Large intestine (tissue), 3 donors: ENCODE results near the gene RCOR3. TPM values are rescaled to one million over a fixed set of nuclear protein-coding genes. Genes with fewer than 3 reads are reported as not detected.

ENCODE experiments used
- DNase-seq, 2 donors: peaks; one replicate each; pipeline versions ENCODE4 v3.0.0 to v3.0.0-alpha.2; 2013
- H3K27ac ChIP-seq: one replicate; pipeline ENCODE4 v1.5.1; 2013; ENCODE audit warnings: low read length
- H3K27me3 ChIP-seq: 2 replicates; pipeline ENCODE4 v1.6.1; 2013; ENCODE audit warnings: low read length; ENCODE audit not compliant: control insufficient read depth, insufficient read depth
- H3K36me3 ChIP-seq: 2 replicates; pipeline ENCODE4 v1.6.1; 2013; ENCODE audit warnings: low read length; ENCODE audit not compliant: control insufficient read depth, insufficient read depth
- H3K4me1 ChIP-seq: one replicate; pipeline ENCODE4 v1.6.1; 2013; ENCODE audit warnings: low read length; ENCODE audit not compliant: control insufficient read depth, insufficient read depth
- H3K4me3 ChIP-seq: one replicate; pipeline ENCODE4 v1.5.1; 2013; ENCODE audit warnings: low read length
- H3K9me3 ChIP-seq: one replicate; pipeline ENCODE4 v1.6.1; 2013; ENCODE audit warnings: mild to moderate bottlenecking, low read depth, low read length, moderate library complexity; ENCODE audit not compliant: control insufficient read depth
- WGBS: methylation state at CpG from one replicate; pipeline ENCODE4 v1.1.5; 2013; ENCODE audit warnings: low lambda C conversion rate; ENCODE audit not compliant: insufficient coverage; 5-methylcytosine and 5-hydroxymethylcytosine counted together
- polyA plus RNA-seq: library from polyadenylated mRNA; unstranded; fragments of 120-200 nt; gene quantifications from one replicate; pipeline ENCODE4 v1.2.1, GENCODE V29; 2013

RCOR3 gene
- polyA plus RNA-seq, 1 donor = 70.0 TPM

DNA sequence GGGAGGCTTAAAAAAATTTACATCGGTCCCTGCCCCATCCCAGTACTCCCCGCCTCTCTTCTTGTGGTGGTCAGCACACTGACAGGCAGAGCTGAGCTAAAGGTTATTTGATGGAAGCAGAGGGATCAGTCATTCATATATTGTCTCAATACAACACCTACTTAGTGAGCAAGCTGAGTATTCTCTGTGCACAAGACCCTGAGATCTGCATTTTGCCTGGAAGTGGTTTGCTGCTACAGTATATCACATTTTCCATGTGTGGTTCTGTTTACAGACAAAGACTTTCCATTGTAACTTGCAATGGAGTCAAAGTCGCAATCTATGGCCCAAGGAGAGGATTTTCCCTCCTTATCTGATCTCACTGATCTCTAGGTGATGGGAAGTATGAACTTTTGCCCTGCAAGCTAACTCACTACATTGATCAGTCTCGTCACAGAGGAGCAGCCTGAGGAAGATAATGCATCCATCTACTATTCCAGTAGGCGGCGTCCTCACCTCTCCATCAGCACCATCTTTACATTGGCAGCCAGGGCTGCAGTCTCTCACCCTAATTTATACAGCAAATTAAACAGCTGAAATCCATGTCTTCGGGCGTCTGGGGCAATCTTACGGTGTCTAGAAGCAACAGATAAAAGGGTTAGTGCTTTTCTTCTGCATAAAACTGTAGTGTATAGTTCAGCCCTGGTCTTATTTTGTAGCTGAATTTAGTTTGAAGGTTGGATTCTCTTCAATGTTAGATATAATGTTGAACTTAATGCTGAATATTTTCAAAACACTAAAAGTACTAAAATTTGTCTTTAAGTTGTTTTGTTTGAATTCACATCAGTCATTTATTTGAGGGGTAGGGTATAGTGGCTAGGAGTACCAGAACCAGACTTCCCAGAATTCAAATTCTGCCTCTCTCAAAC lies 64.2 kb downstream of the RCOR3 start:
- H3K4me1 ChIP-seq = peaks cover 5% of the 10 kb centered on the region
- 100% methylated on average over 2 of the region's 9 CpGs for WGBS
- DNase-seq = peak; percentile 58 to 61

GRCh38 chr1:211324992-211325775 lies 66.0 kb downstream of the RCOR3 start:
- no peak overlapping the region for H3K4me3 ChIP-seq
- H3K27ac ChIP-seq = no peak overlapping the region
- DNase-seq = no peak
- no peaks in the 10 kb centered on the region for H3K27me3 ChIP-seq
- no CpG with 5 or more reads among the region's 12 CpGs for WGBS
- H3K9me3 ChIP-seq = no peaks in the 10 kb centered on the region
- no peaks in the 10 kb centered on the region for H3K36me3 ChIP-seq
- peaks cover 10% of the 10 kb centered on the region for H3K4me1 ChIP-seq

More for the DNA sequence above, 64.2 kb downstream of the RCOR3 start:
- Histone ChIP-seq H3K27ac (no peak overlapping the region), H3K36me3 (no peaks in the 10 kb centered on the region), H3K9me3 (no peaks in the 10 kb centered on the region), H3K27me3 (no peaks in the 10 kb centered on the region), H3K4me3 (no peak overlapping the region)

DNA sequence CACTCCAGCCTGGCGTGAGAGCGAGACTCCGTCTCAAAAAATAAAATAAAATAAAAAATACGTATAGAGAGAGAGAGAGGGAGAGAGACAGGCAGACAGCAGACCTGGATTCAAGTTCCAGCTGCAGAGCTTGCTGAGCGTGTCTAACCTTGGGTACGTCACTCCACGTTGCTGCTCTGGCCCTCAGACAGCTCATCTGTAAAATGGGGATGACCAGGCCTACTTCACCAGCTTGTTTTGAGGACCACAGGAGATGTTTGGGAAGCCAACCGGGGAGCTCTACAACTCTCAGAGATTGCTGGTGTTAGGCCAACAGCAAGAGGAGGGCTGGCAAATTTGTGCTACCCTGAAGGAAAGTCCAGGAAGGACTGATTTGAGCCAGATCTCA lies 67.0 kb downstream of the RCOR3 start:
- no peak for DNase-seq
- H3K4me3 ChIP-seq = peak overlapping the region; percentile 36
- WGBS = 100% methylated on average over 3 of the region's 8 CpGs
- no peaks in the 10 kb centered on the region for H3K36me3 ChIP-seq
- H3K27me3 ChIP-seq = no peaks in the 10 kb centered on the region
- H3K27ac ChIP-seq = no peak overlapping the region
- H3K9me3 ChIP-seq = no peaks in the 10 kb centered on the region
- H3K4me1 ChIP-seq = peaks cover 10% of the 10 kb centered on the region

DNA sequence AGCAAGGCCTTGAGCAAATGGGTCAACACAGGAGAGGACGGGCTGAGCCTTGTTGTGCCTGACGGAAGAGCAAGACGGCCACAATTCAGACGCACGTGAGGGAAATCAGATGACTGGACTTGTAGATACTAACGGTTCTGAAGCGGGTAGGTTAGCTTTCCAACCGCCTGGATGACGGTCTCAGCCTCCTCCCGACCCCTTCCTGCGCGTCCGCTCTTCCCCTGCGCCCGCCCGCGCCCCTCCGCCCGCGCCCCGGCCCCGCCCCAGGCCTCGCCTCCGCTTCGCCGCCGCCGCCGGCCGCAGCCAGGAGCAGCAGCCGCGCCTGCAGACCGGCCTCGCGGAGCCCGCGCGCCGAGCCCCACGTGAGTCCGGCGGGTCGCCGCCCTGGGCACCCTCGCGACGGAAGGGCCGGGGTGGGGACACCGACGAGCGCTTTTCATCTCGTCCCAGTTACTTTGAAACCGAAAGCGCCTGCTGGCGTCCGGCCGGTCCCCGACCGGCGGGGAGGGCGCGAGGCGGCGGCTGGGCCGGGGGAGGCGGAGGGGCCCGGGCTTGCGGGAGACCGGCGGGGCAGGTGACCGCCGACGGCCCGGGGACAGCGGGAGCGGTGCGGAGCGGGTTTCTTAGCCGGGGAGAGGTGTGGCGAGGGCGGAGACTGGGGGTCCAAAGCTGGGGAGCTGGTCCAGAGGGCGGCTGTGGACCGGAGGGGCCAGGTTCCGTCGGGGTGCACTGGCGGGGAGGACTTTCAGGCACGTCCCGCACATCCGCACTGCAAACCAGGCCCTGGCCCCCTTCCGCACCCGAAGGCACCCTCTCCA lies 67.6 kb downstream of the RCOR3 start, which contains the start of gene TRAF5:
TSS of gene TRAF5 (plus strand) at position 306 of the 818 bp plus-strand sequence. CDS start 26,407 bp downstream, outside the sequence.
- peak; percentile 58 to 78 for DNase-seq
- Histone ChIP-seq H3K9me3 (no peaks in the 10 kb centered on the region), H3K36me3 (no peaks in the 10 kb centered on the region), H3K4me1 (peaks cover 10% of the 10 kb centered on the region), H3K27me3 (no peaks in the 10 kb centered on the region), H3K4me3 (peak within 1 kb of the TSS; percentile 75), H3K27ac (peak within 1 kb of the TSS; percentile 51)
- WGBS = no CpG with 5 or more reads among the region's 91 CpGs

DNA sequence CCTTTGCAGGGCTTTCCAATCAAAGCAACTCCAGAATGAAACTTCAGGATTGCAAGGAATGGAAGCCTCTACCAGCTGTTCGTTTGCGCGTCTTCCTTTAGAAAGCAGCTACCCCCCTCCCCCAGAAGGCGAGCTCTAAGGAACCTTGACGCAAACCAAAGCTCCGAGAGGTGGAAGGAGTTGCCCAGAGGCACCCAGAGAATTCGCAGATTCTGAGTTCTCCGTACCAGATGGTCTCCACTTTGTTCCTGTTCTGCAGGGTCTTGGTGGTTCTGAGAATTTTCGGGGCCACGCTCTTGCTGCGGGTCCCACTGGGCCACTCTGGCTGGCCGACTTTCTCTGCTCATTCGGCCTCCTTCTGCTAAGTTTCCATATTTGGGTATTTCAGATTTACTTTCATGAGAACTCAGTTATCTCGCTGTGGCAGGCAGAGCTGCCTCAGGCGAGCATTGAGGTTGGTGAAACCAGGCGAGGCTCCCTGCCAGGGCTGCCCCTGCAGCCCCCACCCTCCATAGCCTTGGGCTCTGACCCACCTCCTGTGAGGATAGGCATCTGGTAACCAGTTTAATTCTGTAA lies 68.3 kb downstream of the RCOR3 start:
- no CpG with 5 or more reads among the region's 16 CpGs for WGBS

DNA sequence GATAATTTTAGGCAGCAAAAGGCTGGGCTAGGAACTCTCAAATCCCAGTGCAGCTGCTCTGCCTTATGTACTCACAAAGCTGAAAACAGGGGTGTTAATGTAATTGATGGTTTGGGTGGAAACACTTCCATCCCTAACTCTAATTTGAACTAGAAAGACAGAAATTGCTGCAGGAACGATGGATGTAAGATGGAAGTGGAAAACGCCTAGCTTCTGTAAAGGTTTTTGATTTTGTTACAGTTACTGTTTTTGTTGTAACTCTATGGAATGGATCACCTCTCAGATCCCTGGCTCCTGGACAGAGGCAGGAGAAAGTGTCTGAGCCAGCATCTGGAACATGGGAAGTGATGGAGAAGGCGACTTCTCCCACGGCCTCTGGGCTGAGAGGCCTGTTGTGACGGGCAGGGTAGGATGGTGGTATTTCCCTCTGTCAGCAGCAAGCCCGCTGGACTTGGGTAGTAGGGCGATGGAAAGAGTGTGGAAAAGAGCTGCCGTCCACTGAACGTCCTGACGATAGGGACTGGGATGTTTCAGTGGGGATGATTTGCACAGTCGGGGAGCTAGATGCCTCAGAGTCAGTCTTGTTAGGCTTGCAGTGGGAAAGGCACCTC lies 69.0 kb downstream of the RCOR3 start:
- H3K4me3 ChIP-seq = no peak overlapping the region
- no peak overlapping the region for H3K27ac ChIP-seq
- 83% methylated on average over 2 of the region's 11 CpGs for WGBS
- no peaks in the 10 kb centered on the region for H3K9me3 ChIP-seq
- peaks cover 13% of the 10 kb centered on the region for H3K4me1 ChIP-seq
- no peaks in the 10 kb centered on the region for H3K36me3 ChIP-seq
- no peaks in the 10 kb centered on the region for H3K27me3 ChIP-seq
- no peak for DNase-seq

More for the DNA sequence above, 68.3 kb downstream of the RCOR3 start:
- Histone ChIP-seq H3K9me3 (no peaks in the 10 kb centered on the region), H3K4me1 (peaks cover 13% of the 10 kb centered on the region), H3K36me3 (no peaks in the 10 kb centered on the region), H3K4me3 (peak overlapping the region; percentile 75), H3K27ac (peak overlapping the region; percentile 51), H3K27me3 (no peaks in the 10 kb centered on the region)
- DNase-seq = peak in 1 of 2 donors; percentile 26

DNA sequence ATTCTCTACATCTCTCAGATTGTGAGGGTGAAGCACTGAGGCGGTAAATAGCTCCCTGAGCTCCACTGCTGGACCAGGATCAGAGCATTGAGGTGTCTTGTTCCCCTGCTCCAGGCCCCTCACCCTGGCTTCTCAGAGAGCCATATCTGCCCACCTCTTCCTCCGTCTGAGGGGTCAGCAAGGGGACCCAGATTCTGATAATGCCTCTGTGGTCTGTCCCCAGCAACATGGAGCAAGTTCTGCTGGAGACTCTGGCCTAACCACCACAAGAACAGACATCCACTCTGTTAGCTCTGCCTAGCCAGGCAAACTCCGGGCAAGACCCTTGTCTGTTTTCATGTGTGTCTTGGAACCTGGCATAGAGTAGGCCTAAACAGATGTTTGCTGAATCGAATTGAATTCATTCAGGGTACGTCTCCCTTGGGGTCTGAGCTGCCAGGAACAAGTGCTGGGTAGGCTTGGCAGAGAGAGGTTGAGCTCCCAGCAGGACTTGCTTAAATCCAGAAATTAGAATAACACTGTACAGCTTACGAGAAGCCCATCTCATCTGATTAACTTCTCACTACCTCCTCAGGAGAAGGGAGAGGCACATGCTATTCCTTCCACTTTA lies 69.8 kb downstream of the RCOR3 start:
- WGBS = 83% methylated on average over 1 of the region's 6 CpGs
- H3K9me3 ChIP-seq = no peaks in the 10 kb centered on the region
- no peaks in the 10 kb centered on the region for H3K36me3 ChIP-seq
- H3K27me3 ChIP-seq = no peaks in the 10 kb centered on the region
- no peak overlapping the region for H3K4me3 ChIP-seq
- peaks cover 14% of the 10 kb centered on the region for H3K4me1 ChIP-seq
- no peak for DNase-seq
- H3K27ac ChIP-seq = no peak overlapping the region

DNA sequence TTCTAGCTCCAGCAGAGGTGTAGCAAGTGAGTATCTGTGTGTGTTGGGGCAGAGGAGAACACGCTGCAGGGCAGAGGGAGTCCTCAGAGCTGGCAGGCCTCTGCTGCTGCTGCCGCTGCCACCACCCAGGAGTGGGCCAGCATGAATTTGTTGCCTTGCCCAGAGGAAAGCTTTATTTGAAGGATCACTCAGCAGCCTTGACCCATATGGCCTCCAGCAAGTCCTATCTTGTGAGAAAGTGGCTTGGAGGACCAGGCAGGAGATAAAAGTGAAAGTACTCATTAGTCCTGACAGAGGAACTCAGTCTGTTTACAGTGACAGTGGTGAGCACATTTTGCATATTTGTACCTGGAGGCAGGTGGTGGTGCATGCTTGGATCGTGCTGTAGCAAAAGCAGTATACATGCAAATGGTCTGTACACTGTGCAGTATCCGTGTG lies 70.6 kb downstream of the RCOR3 start:
- H3K4me1 ChIP-seq = peaks cover 16% of the 10 kb centered on the region
- no CpG with 5 or more reads among the region's 4 CpGs for WGBS
- no peaks in the 10 kb centered on the region for H3K27me3 ChIP-seq
- no peak for DNase-seq
- no peak overlapping the region for H3K27ac ChIP-seq
- no peak overlapping the region for H3K4me3 ChIP-seq
- no peaks in the 10 kb centered on the region for H3K36me3 ChIP-seq
- H3K9me3 ChIP-seq = no peaks in the 10 kb centered on the region

DNA sequence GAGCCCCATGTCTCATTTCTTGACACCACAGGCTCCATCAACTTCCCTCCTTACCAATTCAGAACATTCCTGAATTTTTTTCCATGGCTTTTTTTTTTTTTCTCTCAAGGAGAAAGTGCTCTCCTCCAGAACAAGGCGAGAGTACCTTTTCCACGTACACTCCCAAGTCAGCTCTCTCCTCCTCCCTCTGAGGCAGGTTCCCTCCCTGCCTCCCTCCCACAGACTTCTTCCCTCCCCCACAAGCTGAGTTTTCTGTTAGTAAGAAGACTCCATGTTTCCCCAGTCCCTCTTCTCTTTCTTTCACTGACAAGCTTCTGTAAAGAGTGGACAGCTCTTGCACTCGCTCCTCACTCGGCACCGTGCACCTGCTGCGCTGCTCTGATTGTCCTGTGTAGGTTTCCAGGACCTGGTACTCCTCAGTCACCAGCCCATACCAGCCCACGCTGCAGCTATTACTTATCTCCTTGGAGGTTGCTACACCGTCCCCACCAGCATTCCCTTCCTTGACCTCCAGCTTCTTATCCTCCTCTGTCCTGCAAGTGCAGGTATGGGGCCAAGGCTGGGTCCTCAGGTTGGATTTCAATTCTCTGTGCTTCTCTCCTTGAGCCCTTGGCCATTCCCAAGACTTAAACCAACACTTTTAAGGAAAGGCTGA lies 71.2 kb downstream of the RCOR3 start:
- H3K9me3 ChIP-seq = no peaks in the 10 kb centered on the region
- H3K27me3 ChIP-seq = no peaks in the 10 kb centered on the region
- no peak for DNase-seq
- no peak overlapping the region for H3K27ac ChIP-seq
- H3K36me3 ChIP-seq = no peaks in the 10 kb centered on the region
- 80% methylated on average over 1 of the region's 8 CpGs for WGBS
- H3K4me3 ChIP-seq = no peak overlapping the region
- peaks cover 16% of the 10 kb centered on the region for H3K4me1 ChIP-seq
